A549 (cell line): ENCODE data around the gene GSTM5. TPM values are rescaled to one million over a fixed set of nuclear protein-coding genes. Genes with fewer than 3 reads are reported as not detected.

Source experiments
- ATAC-seq, 2 experiments: fragments of 200-7000 bp in 1 of 2; fragments of >200 bp in 1 of 2; cut with Nextera tagmentation in 1 of 2; cut with Tn5 transposase in 1 of 2; 3 replicates each; pipeline versions ENCODE4 v1.8.0 to v1.9.1; 2018 to 2020; ENCODE audit warnings: mild to moderate bottlenecking in 1 of 2, moderate library complexity in 1 of 2
- CTCF ChIA-PET: fragments of 300-600 bp; sonication (Branson Sonifier 250); formaldehyde crosslinking; extraction: SDS; loops from one replicate; lab custom pipeline; 2021; ENCODE audit warnings: antibody characterized with exemption, inconsistent platforms; lab: Yijun Ruan, JAX
- POLR2A ChIA-PET: fragments of 350-600 bp; formaldehyde crosslinking; extraction: SDS; loops from one replicate; lab custom pipeline; 2021; ENCODE audit warnings: antibody characterized with exemption, inconsistent platforms; lab: Yijun Ruan, JAX
- DNase-seq, 2 experiments: peaks; one replicate each; pipeline versions ENCODE4 v3.0.0 to v3.0.0-alpha.2; 2011 to 2016; ENCODE audit warnings: low read depth in 1 of 2, low spot score in 1 of 2
- FAIRE-seq: peaks from 2 replicates; lab custom pipeline; 2011; peaks lifted over from hg19 to GRCh38; lab: Jason Lieb, UNC
- H3K27ac ChIP-seq, 2 experiments: fragments of >200 bp; sonication (Bioruptor Twin); formaldehyde crosslinking; 3 replicates each; pipeline ENCODE4 v1.5.1; 2016 to 2017
- H3K4me1 ChIP-seq: fragments of >200 bp; sonication (Bioruptor Twin); formaldehyde crosslinking; 3 replicates; pipeline ENCODE4 v1.6.1; 2016
- H3K4me2 ChIP-seq: fragments of >200 bp; sonication (Bioruptor Twin); formaldehyde crosslinking; 3 replicates; pipeline ENCODE4 v1.6.1; 2016
- H3K4me3 ChIP-seq: fragments of >200 bp; sonication (Bioruptor Twin); formaldehyde crosslinking; 3 replicates; pipeline ENCODE4 v1.5.1; 2016
- H3K9me3 ChIP-seq: fragments of >200 bp; sonication (Bioruptor Twin); formaldehyde crosslinking; 3 replicates; pipeline ENCODE4 v1.6.1; 2016
- BHLHE40 ChIP-seq: IDR thresholded peaks from 2 replicates; pipeline ENCODE4 v1.6.1; 2012; ENCODE audit warnings: low read depth, low read length, inconsistent platforms
- CEBPB ChIP-seq, 2 experiments: fragments of >200 bp in 1 of 2; sonication (Bioruptor Twin) in 1 of 2; formaldehyde crosslinking in 1 of 2; IDR thresholded peaks; 2 replicates each; pipeline ENCODE4 v1.6.1; 2012 to 2016
- CHD2 ChIP-seq: fragments of 150-350 bp; IDR thresholded peaks from 2 replicates; pipeline ENCODE4 v1.6.1; 2014; ENCODE audit warnings: low read length; ENCODE audit not compliant: partially characterized antibody
- EP300 ChIP-seq, 2 experiments: fragments of >200 bp; sonication (Bioruptor Twin); formaldehyde crosslinking; IDR thresholded peaks; 2 replicates in 1 of 2; 3 replicates in 1 of 2; pipeline ENCODE4 v1.6.1; 2016 to 2017
- FOSB ChIP-seq: fragments of 250-450 bp; sonication (Bioruptor Pico); IDR thresholded peaks from 2 replicates; pipeline ENCODE4 v1.5.0; 2020; ENCODE audit warnings: mild to moderate bottlenecking, moderate library complexity
- GATA3 ChIP-seq: IDR thresholded peaks from 2 replicates; pipeline ENCODE4 v1.6.1; 2012; ENCODE audit warnings: borderline replicate concordance
- HDAC2 ChIP-seq: fragments of 200-600 bp; sonication (generic); IDR thresholded peaks from 2 replicates; pipeline ENCODE4 v1.6.1; 2016
- HOXA7 ChIP-seq: fragments of 250-450 bp; sonication (Bioruptor Pico); IDR thresholded peaks from 2 replicates; pipeline ENCODE4 v1.5.0; 2020; ENCODE audit warnings: mild to moderate bottlenecking, moderate library complexity
- HOXB5 ChIP-seq: fragments of 250-450 bp; sonication (Bioruptor Pico); IDR thresholded peaks from 2 replicates; pipeline ENCODE4 v1.5.0; 2020; ENCODE audit warnings: mild to moderate bottlenecking, moderate library complexity
- JUN ChIP-seq, 2 experiments: fragments of >200 bp; sonication (Bioruptor Twin); formaldehyde crosslinking; IDR thresholded peaks; 2 replicates in 1 of 2; 3 replicates in 1 of 2; pipeline ENCODE4 v1.6.1; 2016 to 2017
- POLR2A ChIP-seq: IDR thresholded peaks from 2 replicates; pipeline ENCODE4 v1.6.1; 2012; ENCODE audit warnings: mild to moderate bottlenecking, low read length
- RAD21 ChIP-seq, 2 experiments: fragments of >200 bp in 1 of 2; sonication (Bioruptor Twin) in 1 of 2; formaldehyde crosslinking in 1 of 2; IDR thresholded peaks in 1 of 2; conservative IDR thresholded peaks in 1 of 2; 2 replicates in 1 of 2; 3 replicates in 1 of 2; pipeline ENCODE4 v1.6.1; 2012 to 2018; ENCODE audit warnings: inconsistent platforms in 1 of 2
- SMC3 ChIP-seq: fragments of >200 bp; sonication (Bioruptor Twin); formaldehyde crosslinking; IDR thresholded peaks from 3 replicates; pipeline ENCODE4 v1.6.1; 2018; ENCODE audit warnings: inconsistent platforms
- ZC3H11A ChIP-seq: fragments of 450-650 bp; IDR thresholded peaks from 2 replicates; pipeline ENCODE4 v1.6.1; 2014; ENCODE audit warnings: antibody characterized with exemption, mild to moderate bottlenecking
- ZSCAN20 ChIP-seq: fragments of 250-450 bp; sonication (Bioruptor Pico); IDR thresholded peaks from 2 replicates; pipeline ENCODE4 v1.8.0; 2022; ENCODE audit warnings: mild to moderate bottlenecking, moderate library complexity
- WGBS: methylation state at CpG from one replicate; pipeline ENCODE4 v1.1.6; 2017; ENCODE audit errors: missing lambda C conversion rate; 5-methylcytosine and 5-hydroxymethylcytosine counted together
- polyA plus RNA-seq, 4 experiments: library from polyadenylated mRNA; depleted of rRNA in 3 of 4; stranded (reverse); fragments of >200 nt; fragmentation: RNase III in 1 of 4; extraction: RNeasy Plus Mini Kit Qiagen cat#74134 plus additional on column Dnase treatment in 1 of 4; gene quantifications; 2 replicates in 3 of 4; 3 replicates in 1 of 4; pipeline ENCODE4 v1.2.3, GENCODE V29; 2011 to 2017
- TF ChIP-seq, protein P1 (sequence below): fragments of >200 bp; sonication (Bioruptor Twin); formaldehyde crosslinking; IDR thresholded peaks from 3 replicates; pipeline ENCODE4 v1.6.1; 2016
- TF ChIP-seq, protein P2 (sequence below): fragments of 200-600 bp; sonication (generic); IDR thresholded peaks from 2 replicates; pipeline ENCODE4 v1.6.1; 2016; ENCODE audit warnings: antibody characterized with exemption, mild to moderate bottlenecking, moderate library complexity
- TF ChIP-seq, protein P3 (sequence below): IDR thresholded peaks from 2 replicates; pipeline ENCODE4 v1.6.1; 2012
- TF ChIP-seq, protein P4 (sequence below): fragments of 450-650 bp; IDR thresholded peaks from 2 replicates; pipeline ENCODE4 v1.6.1; 2014; ENCODE audit warnings: antibody characterized with exemption
- TF ChIP-seq, protein P5 (sequence below): fragments of 150-350 bp; IDR thresholded peaks from 2 replicates; pipeline ENCODE4 v1.6.1; 2014; ENCODE audit warnings: low read depth, mild to moderate bottlenecking, low read length
- TF ChIP-seq, protein P6 (sequence below): fragments of >200 bp; sonication (Bioruptor Twin); formaldehyde crosslinking; IDR thresholded peaks from 3 replicates; pipeline ENCODE4 v1.5.1; 2016
- TF ChIP-seq, protein P7 (sequence below): fragments of >200 bp; sonication (Bioruptor Twin); formaldehyde crosslinking; IDR thresholded peaks from 2 replicates; pipeline ENCODE4 v1.6.1; 2016

GSTM5 gene
- polyA plus RNA-seq, 2 of the 4 experiments (the other 2 are of a cell fraction) = not detected

DNA sequence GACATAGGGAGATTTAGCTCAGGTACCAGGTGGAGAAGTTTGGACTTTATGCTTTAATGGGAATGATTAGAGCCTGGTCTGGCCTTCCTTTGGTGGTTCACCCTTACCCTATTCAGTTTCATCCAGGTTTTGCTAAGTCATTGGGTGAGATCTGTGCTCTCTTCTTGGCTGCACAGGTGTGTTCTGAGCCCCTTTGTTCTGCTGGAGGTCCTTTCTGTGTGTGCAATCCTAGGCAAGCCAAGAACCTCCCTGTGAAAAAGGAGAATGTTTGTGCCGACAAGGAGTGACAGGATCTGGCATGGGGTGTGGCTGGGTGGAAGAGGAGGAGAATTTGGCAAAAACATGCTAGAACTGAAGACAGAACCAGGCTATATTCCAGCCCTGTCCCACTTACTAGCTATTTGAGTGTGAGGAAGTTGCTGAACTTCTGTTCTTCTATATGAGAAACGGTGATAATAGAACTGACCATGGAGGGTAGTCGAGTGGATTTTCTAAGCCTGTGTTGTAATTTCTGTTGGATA lies 4.6 kb downstream of the GSTM5 start:
- Histone ChIP-seq H3K4me1 (peaks cover 14% of the 10 kb centered on the region; the same call in 2 of the 3 replicates), H3K4me2 (no peak overlapping the region), H3K4me3 (no peak overlapping the region), H3K9me3 (no peaks in the 10 kb centered on the region), H3K27ac (0 out of 6 replicates have a peak overlapping the region, but pooled peaks of 1 of the 2 experiments have one; percentile 23)
- ChIA-PET POLR2A (no interaction called here), CTCF (interaction anchor here (1.1 to 3.2 kb wide), 3 partner anchors 11 to 266 kb away, joined by 3 to 13 read pairs (median 3); no protein-coding TSS in a partner anchor)
- DNase-seq (no peak), ATAC-seq (no peak), FAIRE-seq (no peak)
- TF ChIP-seq, protein P1, sequence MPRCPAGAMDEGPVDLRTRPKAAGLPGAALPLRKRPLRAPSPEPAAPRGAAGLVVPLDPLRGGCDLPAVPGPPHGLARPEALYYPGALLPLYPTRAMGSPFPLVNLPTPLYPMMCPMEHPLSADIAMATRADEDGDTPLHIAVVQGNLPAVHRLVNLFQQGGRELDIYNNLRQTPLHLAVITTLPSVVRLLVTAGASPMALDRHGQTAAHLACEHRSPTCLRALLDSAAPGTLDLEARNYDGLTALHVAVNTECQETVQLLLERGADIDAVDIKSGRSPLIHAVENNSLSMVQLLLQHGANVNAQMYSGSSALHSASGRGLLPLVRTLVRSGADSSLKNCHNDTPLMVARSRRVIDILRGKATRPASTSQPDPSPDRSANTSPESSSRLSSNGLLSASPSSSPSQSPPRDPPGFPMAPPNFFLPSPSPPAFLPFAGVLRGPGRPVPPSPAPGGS = no peak
- TF ChIP-seq HOXA7 (no peak), HOXB5 (CRISPR knock-in tag) (no peak), GATA3 (no peak), CHD2 (no peak), ZC3H11A (no peak), HDAC2 (no peak), BHLHE40 (no peak), RAD21 (conservative IDR thresholded peaks at IDR 0.05 in 1 of 2, IDR thresholded peaks at IDR 0.05 in 1 of 2) (no peak), SMC3 (no peak), POLR2A (no peak), FOSB (no peak), EP300 (IDR thresholded peaks at IDR 0.05) (no peak), ZSCAN20 (CRISPR knock-in tag) (no peak)
- TF ChIP-seq, protein P2, sequence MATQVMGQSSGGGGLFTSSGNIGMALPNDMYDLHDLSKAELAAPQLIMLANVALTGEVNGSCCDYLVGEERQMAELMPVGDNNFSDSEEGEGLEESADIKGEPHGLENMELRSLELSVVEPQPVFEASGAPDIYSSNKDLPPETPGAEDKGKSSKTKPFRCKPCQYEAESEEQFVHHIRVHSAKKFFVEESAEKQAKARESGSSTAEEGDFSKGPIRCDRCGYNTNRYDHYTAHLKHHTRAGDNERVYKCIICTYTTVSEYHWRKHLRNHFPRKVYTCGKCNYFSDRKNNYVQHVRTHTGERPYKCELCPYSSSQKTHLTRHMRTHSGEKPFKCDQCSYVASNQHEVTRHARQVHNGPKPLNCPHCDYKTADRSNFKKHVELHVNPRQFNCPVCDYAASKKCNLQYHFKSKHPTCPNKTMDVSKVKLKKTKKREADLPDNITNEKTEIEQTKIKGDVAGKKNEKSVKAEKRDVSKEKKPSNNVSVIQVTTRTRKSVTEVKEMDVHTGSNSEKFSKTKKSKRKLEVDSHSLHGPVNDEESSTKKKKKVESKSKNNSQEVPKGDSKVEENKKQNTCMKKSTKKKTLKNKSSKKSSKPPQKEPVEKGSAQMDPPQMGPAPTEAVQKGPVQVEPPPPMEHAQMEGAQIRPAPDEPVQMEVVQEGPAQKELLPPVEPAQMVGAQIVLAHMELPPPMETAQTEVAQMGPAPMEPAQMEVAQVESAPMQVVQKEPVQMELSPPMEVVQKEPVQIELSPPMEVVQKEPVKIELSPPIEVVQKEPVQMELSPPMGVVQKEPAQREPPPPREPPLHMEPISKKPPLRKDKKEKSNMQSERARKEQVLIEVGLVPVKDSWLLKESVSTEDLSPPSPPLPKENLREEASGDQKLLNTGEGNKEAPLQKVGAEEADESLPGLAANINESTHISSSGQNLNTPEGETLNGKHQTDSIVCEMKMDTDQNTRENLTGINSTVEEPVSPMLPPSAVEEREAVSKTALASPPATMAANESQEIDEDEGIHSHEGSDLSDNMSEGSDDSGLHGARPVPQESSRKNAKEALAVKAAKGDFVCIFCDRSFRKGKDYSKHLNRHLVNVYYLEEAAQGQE = no peak
- TF ChIP-seq, protein P3, sequence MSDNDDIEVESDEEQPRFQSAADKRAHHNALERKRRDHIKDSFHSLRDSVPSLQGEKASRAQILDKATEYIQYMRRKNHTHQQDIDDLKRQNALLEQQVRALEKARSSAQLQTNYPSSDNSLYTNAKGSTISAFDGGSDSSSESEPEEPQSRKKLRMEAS = no peak
- TF ChIP-seq, protein P4, sequence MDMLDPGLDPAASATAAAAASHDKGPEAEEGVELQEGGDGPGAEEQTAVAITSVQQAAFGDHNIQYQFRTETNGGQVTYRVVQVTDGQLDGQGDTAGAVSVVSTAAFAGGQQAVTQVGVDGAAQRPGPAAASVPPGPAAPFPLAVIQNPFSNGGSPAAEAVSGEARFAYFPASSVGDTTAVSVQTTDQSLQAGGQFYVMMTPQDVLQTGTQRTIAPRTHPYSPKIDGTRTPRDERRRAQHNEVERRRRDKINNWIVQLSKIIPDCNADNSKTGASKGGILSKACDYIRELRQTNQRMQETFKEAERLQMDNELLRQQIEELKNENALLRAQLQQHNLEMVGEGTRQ = no peak
- WGBS = 76% methylated on average over 3 of the region's 3 CpGs

DNA sequence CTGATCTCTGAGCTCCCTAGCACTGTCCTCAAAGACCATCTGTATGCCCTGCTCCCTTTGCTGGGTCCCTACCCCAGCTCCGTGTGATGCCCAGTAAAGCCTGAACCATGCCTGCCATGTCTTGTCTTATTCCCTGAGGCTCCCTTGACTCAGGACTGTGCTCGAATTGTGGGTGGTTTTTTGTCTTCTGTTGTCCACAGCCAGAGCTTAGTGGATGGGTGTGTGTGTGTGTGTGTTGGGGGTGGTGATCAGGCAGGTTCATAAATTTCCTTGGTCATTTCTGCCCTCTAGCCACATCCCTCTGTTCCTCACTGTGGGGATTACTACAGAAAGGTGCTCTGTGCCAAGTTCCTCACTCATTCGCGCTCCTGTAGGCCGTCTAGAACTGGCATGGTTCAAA lies 5.7 kb downstream of the GSTM5 start:
- peak overlapping the region in 1 of 2 experiments; percentile 85; a peak in 3 of 6 replicates for H3K27ac ChIP-seq
- DNase-seq = no peak
- ChIA-PET POLR2A (no interaction called here), CTCF (interaction anchor here (1.0 to 3.2 kb wide), 4 partner anchors 10 to 264 kb away, joined by 3 to 13 read pairs (median 3); no protein-coding TSS in a partner anchor)
- no peak overlapping the region for H3K4me2 ChIP-seq
- WGBS = 93% methylated on average over 5 of the region's 5 CpGs
- no peak for FAIRE-seq
- peaks cover 14% of the 10 kb centered on the region; the same call in 2 of the 3 replicates for H3K4me1 ChIP-seq
- H3K4me3 ChIP-seq = no peak overlapping the region
- no peak for ATAC-seq
- H3K9me3 ChIP-seq = no peaks in the 10 kb centered on the region
- TF ChIP-seq FOSB = no peak
- TF ChIP-seq, protein P5, sequence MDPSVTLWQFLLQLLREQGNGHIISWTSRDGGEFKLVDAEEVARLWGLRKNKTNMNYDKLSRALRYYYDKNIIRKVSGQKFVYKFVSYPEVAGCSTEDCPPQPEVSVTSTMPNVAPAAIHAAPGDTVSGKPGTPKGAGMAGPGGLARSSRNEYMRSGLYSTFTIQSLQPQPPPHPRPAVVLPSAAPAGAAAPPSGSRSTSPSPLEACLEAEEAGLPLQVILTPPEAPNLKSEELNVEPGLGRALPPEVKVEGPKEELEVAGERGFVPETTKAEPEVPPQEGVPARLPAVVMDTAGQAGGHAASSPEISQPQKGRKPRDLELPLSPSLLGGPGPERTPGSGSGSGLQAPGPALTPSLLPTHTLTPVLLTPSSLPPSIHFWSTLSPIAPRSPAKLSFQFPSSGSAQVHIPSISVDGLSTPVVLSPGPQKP = no peak
- no peak for TF ChIP-seq HOXA7
- TF ChIP-seq, protein P6, sequence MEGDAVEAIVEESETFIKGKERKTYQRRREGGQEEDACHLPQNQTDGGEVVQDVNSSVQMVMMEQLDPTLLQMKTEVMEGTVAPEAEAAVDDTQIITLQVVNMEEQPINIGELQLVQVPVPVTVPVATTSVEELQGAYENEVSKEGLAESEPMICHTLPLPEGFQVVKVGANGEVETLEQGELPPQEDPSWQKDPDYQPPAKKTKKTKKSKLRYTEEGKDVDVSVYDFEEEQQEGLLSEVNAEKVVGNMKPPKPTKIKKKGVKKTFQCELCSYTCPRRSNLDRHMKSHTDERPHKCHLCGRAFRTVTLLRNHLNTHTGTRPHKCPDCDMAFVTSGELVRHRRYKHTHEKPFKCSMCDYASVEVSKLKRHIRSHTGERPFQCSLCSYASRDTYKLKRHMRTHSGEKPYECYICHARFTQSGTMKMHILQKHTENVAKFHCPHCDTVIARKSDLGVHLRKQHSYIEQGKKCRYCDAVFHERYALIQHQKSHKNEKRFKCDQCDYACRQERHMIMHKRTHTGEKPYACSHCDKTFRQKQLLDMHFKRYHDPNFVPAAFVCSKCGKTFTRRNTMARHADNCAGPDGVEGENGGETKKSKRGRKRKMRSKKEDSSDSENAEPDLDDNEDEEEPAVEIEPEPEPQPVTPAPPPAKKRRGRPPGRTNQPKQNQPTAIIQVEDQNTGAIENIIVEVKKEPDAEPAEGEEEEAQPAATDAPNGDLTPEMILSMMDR = no peak
- TF ChIP-seq CEBPB (IDR thresholded peaks at IDR 0.05) = no peak
- TF ChIP-seq, protein P7, sequence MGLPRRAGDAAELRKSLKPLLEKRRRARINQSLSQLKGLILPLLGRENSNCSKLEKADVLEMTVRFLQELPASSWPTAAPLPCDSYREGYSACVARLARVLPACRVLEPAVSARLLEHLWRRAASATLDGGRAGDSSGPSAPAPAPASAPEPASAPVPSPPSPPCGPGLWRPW = no peak
- no peak for TF ChIP-seq JUN (IDR thresholded peaks at IDR 0.05)
